Stimulated activated CD8-positive, alpha-beta memory T cell treated with anti-CD3 and anti-CD28 coated beads, Interleukin-15, amount 100 ng/mL, for 48 hours (primary cell): ENCODE results near the gene NARS2.
"Not testable (repeated sequence)": the region's sequence is repeated elsewhere in the genome, so short reads cannot be mapped to it uniquely, and the experiment has no call there.

Source experiments
- DNase-seq, 2 donors: peaks; one replicate each; pipeline ENCODE4 v3.0.0-alpha.2; 2020; ENCODE audit warnings: low read depth in 2 of 2

The NARS2 gene, protein sequence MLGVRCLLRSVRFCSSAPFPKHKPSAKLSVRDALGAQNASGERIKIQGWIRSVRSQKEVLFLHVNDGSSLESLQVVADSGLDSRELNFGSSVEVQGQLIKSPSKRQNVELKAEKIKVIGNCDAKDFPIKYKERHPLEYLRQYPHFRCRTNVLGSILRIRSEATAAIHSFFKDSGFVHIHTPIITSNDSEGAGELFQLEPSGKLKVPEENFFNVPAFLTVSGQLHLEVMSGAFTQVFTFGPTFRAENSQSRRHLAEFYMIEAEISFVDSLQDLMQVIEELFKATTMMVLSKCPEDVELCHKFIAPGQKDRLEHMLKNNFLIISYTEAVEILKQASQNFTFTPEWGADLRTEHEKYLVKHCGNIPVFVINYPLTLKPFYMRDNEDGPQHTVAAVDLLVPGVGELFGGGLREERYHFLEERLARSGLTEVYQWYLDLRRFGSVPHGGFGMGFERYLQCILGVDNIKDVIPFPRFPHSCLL

DNA sequence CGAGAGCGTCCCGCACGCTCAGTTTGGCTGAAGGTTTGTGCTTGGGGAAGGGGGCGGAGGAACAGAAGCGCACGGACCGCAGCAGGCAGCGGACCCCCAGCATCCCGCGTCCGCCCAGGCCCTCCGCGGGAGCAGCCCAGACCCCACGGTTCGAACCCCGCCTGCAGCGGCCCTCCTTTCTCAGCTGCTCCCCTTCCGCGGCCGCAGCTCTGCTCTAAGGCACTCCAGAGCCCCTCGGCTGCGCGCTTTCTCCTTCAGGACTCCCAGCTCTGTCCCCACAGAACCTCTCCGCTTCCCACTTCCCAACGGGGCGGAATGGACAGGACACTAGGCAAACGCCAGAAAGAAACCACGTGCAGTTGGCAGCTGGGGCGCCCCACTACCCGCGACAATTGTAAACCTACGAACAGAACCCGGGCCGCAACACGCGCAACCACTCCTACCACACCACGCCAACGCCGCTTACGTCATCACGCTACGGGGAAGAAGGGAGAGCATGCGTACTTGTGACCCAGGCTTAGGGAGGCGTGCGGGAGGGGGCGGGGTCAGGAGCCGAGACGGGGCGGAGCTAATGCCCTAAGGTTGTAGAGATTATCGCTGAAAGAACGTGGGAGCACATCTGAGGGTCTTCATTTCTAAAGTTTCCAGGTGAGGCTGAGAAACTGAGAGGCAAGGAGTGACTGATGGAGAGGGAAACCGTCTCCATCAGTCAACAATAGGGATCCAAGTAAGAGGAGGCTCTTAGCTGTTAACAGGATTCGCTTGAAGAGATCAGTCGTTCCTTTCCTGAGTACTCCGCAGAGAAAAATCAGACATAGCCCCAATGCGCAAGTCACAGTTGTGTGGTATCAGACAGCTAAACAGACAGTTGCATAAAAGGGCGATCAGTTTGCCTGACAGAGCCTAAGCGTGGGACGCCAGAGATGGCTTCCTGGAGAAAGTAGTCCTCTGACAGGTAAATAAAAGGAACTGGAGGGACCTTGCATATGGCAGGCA is at the start of gene NARS2:
Gene NARS2 (minus strand): TSS at position 479 of the 996 bp plus-strand sequence. CDS start 376 bp downstream, at position 103.
- DNase-seq = peak; percentile 95

DNA sequence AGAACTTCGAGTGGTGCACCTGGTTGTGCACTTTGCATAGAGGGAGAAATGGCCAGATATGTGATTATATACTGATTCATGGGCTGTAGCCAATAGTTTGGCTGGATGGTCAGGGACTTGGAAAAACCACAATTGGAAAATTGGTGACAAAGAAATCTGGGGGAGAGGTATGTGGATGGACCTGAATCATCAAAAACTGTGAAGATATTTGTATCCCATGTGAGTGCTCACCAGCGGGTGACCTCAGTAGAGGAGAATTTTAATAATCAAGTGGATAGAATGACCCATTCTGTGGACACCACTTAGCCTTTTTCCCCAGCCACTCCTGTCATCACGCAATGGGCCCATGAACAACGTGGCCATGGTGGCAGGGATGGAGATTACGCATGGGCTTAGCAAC is 48.0 kb upstream of the NARS2 start:
- no peak for DNase-seq

DNA sequence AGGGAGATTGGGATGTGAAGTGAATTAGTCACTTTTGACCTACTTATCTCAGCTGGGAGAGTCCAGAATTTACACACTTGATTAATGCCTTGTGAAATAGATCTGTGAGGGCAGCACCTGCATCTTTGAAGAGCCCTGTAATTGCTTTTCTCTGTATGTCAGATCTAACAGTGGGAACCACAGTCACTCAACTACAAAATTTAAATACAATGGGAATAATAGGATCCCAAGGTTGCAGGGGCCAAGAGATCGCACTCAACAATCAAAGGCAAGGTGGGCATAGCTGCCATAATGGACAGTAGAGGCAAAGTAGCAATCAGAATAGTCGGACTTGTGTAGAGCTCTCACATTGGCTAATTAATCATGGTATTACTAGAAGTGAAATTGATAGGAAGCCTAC is 45.5 kb upstream of the NARS2 start:
- no peak for DNase-seq

DNA sequence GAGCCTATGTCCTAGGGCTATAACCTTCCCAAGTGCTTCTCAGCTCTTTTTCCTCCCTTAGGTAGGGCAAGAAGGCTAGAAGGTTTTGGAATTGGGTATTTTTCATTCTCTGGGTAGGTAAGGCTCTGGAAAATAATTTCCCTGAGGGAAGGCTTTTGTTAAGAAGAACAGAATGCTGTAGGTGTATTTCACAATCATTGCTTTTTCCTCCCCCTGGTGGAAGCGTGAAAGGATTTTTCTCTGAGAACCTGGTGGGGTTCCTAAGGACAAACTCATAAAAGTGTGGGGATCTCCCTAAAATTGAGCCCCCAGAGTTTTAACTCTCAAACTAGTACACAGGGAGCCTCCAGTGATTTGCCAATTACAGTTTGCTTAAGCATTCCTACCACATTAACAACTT is 41.1 kb upstream of the NARS2 start:
- no peak for DNase-seq

DNA sequence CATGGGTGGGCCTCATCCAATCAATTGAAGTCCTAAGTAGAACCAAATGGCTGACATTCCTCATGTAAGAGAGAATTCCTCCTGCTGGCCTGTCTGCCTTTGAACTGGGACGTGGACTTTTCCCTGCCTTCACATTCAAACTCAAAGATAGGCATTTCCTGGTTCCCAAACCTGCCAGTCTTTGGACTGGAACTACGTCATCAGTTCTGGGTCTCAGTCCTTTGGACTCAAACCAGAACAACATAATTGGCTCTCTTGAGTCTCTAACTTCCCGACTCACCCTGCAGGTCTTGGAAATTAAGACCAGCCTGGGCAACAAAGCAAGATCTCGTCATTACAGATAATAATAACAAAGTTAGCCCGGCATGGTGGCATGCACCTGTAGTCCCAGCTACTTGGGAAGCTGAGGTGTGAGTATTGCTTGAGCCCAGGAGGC is 38.7 kb upstream of the NARS2 start:
- no peak for DNase-seq

DNA sequence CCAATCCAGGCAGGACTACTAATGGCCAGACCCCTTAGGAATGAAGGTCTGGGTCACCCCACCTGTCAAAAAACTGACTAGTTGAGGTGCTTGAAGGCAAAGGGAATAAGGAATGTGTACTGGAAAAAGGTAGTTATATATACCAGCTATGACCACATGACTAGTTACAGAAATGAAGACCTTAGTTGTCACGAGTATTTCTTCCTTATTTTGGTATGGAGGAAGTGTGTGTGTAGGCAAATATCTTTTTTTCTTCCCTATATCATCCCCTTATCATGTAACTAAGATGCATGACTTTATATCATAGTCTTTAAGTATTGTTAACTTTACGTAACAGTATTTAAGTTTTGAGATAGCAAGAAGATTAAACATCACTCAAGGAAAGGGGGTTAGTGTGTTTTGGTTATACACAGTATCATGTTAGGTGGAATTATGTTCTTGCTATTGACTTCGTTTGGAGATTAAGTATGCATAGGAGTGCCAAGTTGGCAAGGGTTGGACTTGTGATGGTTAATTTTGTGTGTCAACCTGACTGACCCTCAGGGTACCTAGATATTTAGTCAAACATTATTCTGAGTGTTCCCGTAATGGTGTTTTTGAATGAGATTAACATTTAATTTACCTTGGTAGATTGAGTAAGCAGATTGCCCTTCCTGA is 38.2 kb upstream of the NARS2 start:
- no peak for DNase-seq

DNA sequence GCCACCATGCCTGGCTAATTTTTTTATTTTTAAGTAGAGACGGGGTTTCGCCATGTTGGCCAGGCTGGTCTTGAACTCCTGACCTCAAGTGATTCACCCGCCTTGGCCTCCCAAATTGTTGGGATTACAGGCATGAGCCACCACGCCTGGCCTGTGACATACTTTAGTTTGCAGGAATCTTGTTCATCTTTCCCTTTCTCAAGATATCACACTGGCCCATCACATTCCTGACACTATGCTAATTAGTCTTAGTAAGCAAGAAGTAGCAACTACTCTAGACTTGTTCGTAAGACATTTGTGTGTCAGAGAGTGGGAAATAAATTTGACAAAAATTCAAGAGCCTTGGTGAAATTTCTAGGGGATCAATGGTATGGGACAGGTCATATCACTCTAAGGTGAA is 34.7 kb upstream of the NARS2 start:
- not testable (repeated sequence) for DNase-seq

DNA sequence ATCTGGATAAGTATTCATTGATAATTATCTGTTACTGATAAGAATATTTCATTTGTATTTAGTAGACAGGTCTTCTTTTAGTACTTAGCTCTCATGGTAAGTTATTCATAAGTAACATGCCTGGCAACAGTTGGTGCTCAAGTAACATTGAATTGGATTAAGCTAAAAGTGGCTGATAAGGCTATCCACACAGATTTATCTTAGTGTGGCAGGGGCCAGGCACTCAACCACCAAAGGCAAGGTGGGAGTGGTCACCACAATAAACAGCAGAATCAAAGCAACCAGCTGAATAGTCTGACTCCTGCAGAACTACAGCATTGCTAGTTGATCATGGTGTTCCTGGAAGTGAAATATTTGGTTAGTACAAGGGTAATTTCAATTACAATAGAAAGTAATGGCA is 33.0 kb upstream of the NARS2 start:
- no peak for DNase-seq

DNA sequence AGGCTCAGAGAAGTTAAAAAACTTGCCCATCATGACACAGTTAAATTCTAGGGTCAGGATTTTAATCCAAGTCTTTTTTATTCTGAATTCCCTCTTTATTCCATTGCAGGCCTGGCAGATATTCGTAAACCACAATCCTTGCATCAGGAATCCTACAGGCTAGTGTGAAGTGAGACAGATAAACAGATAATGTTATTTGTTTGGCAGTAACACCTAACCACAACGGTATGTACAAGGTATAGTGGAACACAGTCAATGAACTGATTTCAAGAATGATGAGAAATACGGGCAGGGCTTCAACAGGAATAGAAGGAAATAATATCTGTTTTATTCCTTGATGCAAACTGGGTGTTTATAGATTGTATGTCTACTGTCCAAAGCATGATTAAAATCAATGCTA is 32.0 kb upstream of the NARS2 start:
- DNase-seq = no peak

DNA sequence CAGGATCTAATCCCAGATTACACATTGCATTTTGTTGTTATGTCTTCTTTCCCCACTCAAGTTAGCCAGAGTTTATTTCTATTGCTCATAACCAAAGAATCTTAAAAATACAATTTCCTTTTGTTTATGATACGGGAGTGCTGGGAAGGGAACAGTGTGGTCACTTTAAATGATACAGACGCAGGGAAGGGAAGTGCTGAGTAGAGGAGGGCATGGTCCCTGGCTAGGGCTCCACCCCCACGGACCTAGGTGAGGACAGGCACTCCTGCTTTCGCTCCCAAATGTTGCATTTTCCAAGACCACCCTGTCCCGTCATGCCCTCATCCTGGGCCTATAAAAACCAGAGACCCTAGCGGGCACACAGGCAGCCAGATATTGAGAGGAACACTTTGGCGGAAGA is 30.6 kb upstream of the NARS2 start:
- DNase-seq = no peak

DNA sequence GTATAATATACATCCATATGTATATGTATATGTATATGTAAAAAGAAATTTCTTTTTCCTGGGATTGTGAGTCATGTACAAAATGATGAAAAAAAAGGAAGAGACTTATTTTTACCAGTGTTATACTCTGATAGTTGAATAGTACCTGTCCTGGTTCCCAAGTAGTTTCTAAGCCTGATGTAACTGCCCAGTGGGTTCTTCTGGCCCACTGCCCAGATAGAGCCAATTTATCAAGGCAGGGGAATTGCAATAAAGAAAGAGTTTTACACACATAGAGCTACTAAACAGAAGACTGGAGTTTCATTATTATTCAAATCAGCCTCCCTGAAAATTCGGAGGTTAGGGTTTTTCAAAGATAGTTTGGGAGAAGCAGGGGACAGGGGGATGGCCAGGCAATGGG is 29.1 kb upstream of the NARS2 start:
- no peak for DNase-seq

DNA sequence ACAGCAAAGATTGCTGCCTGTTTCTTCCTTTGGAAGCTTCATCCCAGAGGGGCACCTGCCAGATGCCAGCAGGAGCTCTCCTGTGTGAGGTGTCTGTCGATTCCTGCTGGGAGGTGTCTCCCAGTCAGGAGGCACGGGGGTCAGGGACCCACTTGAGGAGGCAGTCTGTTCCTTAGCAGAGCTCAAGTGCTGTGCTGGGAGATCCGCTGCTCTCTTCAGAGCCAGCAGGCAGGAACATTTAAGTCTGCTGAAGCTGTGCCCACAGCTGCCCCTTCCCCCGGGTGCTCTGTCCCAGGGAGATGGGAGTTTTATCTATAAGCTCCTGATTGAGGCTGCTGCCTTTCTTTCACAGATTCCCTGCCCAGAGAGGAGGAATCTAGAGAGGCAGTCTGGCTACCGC is 28.1 kb upstream of the NARS2 start:
- not testable (repeated sequence) for DNase-seq

DNA sequence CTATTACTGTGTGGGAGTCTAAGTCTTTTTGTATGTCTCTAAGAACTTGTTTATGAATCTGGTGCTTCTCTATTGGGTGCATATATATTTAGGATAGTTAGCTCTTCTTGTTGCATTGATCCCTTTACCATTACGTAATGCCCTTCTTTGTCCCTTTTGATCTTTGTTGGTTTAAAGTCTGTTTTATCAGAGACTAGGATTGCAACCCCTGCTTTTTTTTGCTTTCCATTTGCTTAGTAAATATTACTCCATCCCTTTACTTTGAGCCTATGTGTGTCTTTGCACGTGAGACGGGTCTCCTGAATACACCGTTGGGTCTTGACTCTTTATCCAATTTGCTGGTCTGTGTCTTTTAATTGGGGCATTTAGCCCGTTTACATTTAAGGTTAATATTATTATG is 26.4 kb upstream of the NARS2 start:
- DNase-seq = not testable (repeated sequence)

DNA sequence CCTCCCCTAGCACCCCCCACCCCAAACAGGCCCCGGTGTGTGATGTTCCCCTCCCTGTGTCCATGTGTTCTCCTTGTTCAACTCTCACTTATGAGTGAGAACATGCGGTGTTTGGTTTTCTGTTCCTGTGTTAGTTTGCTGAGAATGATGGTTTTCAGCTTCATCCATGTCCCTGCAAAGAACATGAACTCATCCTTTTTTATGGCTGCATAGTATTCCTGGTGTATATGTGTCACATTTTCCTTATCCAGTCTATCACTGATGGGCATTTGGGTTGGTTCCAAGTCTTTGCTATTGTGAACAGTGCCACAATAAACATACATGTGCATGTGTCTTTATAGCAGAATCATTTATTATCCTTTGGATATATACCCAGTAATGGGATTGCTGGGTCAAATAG is 22.9 kb upstream of the NARS2 start:
- not testable (repeated sequence) for DNase-seq

DNA sequence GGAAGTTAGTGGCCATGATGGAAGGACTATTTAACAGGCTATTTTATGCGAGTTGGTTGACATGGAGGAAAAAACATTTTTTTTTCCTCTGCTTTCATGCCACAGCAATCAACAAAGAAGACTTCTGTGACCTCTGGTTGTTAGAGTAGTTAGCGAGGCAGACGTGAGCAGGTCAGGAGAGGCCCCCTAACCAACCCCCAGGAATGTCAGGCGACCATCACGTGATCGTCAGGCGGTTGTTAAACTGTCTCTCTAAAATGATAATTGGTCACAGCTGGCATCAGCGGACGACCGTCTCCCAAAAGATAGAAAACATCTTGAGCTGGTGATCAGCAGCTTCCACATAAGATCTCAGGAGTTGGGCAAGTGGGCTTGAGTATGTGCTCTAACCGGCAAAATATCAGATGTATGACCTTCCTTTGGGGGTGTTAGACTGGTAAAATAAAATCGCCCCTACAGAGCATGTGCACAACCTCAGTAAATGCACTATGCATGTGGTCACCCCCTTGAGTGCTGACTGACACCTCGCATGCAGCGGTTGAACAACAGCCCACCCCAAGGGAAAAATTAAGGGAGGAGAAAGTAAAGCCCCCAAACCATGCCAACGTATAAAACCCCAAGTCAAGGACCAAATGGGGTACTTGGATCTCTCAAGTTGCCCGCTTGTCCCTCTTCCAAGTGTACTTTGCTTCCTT is 20.9 kb upstream of the NARS2 start:
- no peak for DNase-seq

DNA sequence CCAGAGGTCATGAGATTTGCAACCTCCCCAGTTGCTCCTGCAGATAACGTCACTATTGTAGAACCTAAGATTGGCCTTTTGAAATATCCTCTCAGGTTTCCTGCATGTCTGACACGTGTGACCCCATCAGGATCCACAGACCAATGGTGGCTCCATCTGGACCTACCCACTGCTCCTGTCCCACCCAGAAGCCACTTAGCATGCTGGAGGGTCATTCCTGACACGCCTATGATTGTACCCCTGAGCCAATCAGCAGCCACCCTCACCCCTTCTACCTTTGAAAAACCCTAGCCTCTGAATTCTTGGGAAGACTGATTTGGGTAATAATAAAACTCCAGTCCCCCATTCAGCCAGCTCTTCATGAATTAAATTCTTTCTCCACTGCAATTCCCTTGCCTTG is 20.1 kb upstream of the NARS2 start:
- DNase-seq = no peak

DNA sequence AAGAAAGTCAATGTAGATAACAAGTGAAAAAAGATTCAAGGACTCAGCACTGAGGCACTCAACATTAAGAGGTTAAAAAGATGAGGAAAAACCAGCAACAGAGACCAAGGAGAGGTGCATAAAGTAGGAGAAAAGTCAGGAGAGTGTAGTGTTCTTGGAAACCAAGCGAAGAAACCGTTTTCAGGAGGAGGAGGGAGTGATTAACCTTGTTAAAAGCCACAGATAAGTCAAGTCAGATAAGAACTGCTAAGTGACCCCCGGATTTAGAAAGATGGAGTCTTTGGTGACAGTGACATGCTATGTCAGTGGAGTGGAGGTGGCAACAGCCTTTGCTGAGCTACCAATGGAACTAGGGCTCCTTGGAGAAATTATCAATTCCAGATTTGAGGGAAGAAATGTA is 13.9 kb upstream of the NARS2 start:
- no peak for DNase-seq

DNA sequence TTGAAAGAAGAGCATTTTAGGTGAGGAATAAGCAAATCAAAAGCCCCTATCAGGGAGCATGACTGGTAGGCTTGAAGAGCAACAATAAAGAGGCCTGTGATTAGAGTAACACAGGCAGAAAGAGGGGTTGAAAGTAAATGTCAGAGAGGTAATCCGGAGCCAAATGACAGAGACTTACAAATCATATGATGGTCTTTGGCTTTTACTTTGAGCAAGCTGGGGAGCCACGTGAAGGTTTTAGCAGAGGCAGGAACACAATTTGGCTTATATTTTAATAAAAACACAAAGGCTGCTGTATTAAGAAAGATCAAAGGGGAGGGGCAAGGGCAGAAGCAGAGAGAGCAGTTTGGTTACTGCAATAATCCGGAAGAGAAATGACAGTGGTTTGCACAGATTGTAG is 12.8 kb upstream of the NARS2 start:
- no peak for DNase-seq

DNA sequence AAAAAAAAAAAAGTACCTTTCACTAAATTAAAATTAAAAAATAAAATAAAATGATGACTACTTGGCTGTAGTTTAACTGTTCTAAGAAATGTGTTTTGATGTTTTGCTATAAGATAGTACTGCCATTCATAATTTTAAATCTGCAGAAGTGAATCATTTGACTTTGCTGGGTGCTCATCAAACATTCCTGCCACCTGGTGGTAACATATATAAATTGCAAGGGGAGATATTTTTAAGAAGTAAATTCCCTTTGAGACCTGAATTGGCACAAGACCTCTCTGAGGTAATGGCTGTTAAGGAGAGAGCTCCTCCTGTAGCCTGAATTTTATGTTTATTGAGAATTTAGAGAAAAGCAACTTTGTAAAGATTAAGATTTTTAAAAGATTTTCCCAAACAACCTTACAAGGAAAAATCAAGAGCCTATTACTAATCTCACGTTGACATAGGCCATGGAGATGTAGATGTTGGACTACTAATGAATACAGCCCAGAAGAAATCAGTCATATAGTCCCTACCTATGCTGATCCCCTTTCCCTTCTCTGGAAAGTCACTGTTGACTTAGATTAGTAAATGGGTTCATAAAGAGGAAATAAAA is 11.9 kb upstream of the NARS2 start:
- no peak for DNase-seq

DNA sequence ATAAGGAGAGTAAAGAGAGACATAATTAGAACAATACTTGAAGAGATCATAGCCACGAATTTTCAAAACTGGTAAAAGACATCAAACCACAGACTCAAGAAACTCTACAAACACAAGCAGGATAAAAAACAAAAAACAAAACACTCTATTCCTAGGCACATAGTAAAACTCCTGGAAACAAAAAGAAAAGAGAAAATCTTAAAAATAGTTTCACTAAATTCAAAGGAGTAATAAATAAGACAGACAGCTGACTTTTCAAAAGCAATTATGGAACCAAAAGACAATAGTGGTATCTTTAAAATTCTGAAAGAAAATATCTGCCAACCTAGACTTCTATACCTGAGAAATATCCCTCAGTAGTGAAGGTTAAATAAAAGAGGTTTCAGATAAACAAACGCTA is 9.2 kb upstream of the NARS2 start:
- no peak for DNase-seq

DNA sequence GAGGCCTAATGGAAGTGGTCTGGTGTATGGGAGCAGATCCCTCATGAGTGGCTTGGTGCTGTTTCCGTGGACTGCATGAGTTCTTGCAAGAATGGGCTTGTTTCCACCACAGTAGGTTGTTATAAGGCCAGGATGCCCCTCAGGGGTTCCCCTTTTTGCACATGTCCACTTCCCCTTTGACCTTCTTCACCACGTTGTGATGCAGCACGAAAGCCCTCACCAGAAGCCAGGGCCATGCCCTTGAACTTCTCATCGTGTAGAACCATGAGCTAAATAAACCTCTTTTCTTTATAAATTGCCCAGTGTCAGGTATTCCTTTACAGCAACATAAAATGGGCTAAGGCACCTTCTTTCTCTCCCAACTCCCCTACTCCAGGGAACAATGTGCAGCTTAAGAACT is 2.8 kb upstream of the NARS2 start:
- DNase-seq = no peak
